Vagina (tissue), 2 donors: ENCODE measurements around the gene LCP1. TPM values are rescaled to one million over a fixed set of nuclear protein-coding genes. Genes with fewer than 3 reads are reported as not detected.

ENCODE experiments used
- DNase-seq, 2 donors: peaks; one replicate each; pipeline ENCODE4 v3.0.0-alpha.2; 2017; ENCODE audit errors: extremely low spot score in 2 of 2
- H3K27ac ChIP-seq: fragments of 200-600 bp; sonication (generic); one replicate; pipeline ENCODE4 v1.5.1; 2019
- H3K27me3 ChIP-seq: fragments of 200-600 bp; sonication (generic); one replicate; pipeline ENCODE4 v1.5.1; 2019
- H3K36me3 ChIP-seq, 2 donors: fragments of 200-600 bp; sonication (generic); one replicate each; pipeline ENCODE4 v1.5.1; 2017 to 2019
- H3K4me1 ChIP-seq: fragments of 200-600 bp; sonication (generic); one replicate; pipeline ENCODE4 v1.5.1; 2019
- H3K4me3 ChIP-seq, 2 donors: fragments of 200-600 bp; sonication (generic); 1 replicate in 1 of 2; 2 replicates in 1 of 2; pipeline ENCODE4 v1.5.1; 2016 to 2019
- H3K9me3 ChIP-seq: fragments of 200-600 bp; sonication (generic); one replicate; pipeline ENCODE4 v1.5.1; 2019
- CTCF ChIP-seq, 3 experiments: fragments of 450-650 bp in 2 of 3; fragments of 200-600 bp in 1 of 3; sonication (generic) in 1 of 3; IDR thresholded peaks; one replicate each; pipeline ENCODE4 v1.5.1; 2017 to 2019; ENCODE audit warnings: antibody characterized with exemption in 3 of 3, mild to moderate bottlenecking in 2 of 3, moderate library complexity in 2 of 3
- POLR2A ChIP-seq, 2 donors: fragments of 450-650 bp; IDR thresholded peaks; one replicate each; pipeline ENCODE4 v1.6.1; 2017; ENCODE audit warnings: antibody characterized with exemption in 2 of 2, mild to moderate bottlenecking in 2 of 2, moderate library complexity in 2 of 2
- POLR2AphosphoS5 ChIP-seq, 2 donors: sonication (generic); formaldehyde crosslinking; IDR thresholded peaks; one replicate each; pipeline ENCODE4 v1.9.0; 2017; ENCODE audit warnings: antibody characterized with exemption in 2 of 2, mild to moderate bottlenecking in 2 of 2, low read depth in 1 of 2; ENCODE audit not compliant: insufficient read depth in 1 of 2
- intact Hi-C: fragments of 100-400 bp; cut with DNase I; formaldehyde crosslinking; loops from one replicate; pipeline ENCODE4 v1.15.1; 2023
- small RNA-seq: library from RNA; depleted of rRNA; stranded (forward); fragments of <200 nt; gene quantifications from one replicate; pipeline ENCODE3, GENCODE V24; 2016
- total RNA-seq: library from RNA; depleted of rRNA; stranded (reverse); fragments of >200 nt; gene quantifications from one replicate; pipeline ENCODE4 v1.2.3, GENCODE V29; 2016

LCP1 gene
- total RNA-seq, 1 donor from 2014 or later: 30.9 TPM

- no peaks in the 10 kb centered on the region for H3K27me3 ChIP-seq
- DNase-seq: no peak
- intact Hi-C loops: no loop called here
- no peaks in the 10 kb centered on the region for H3K4me1 ChIP-seq
- no peak overlapping the region for H3K4me3 ChIP-seq
- no peak for TF ChIP-seq POLR2AphosphoS5 (IDR thresholded peaks at IDR 0.05; ENCODE audit: insufficient read depth in 1 of 2, low read depth in 1 of 2)
- no peak for TF ChIP-seq CTCF (IDR thresholded peaks at IDR 0.05)
- TF ChIP-seq POLR2A (IDR thresholded peaks at IDR 0.05): no peak
- no peaks in the 10 kb centered on the region for H3K9me3 ChIP-seq
- H3K36me3 ChIP-seq: no peaks in the 10 kb centered on the region
- no peak overlapping the region for H3K27ac ChIP-seq
Measured at GRCh38 chr13:46085737-46086136, 96.2 kb downstream of the LCP1 start.

GRCh38 chr13:46082324-46082723, 99.7 kb downstream of the LCP1 start:
- Histone ChIP-seq H3K36me3 (no peaks in the 10 kb centered on the region), H3K4me3 (no peak overlapping the region), H3K27ac (no peak overlapping the region), H3K27me3 (no peaks in the 10 kb centered on the region), H3K9me3 (no peaks in the 10 kb centered on the region), H3K4me1 (no peaks in the 10 kb centered on the region)
- intact Hi-C loops: no loop called here
- TF ChIP-seq POLR2A (IDR thresholded peaks at IDR 0.05) (no peak), POLR2AphosphoS5 (IDR thresholded peaks at IDR 0.05; ENCODE audit: insufficient read depth in 1 of 2, low read depth in 1 of 2) (no peak), CTCF (IDR thresholded peaks at IDR 0.05) (no peak)
- DNase-seq: no peak

- H3K4me3 ChIP-seq: no peak overlapping the region
- H3K9me3 ChIP-seq: no peaks in the 10 kb centered on the region
- H3K4me1 ChIP-seq: no peaks in the 10 kb centered on the region
- H3K27ac ChIP-seq: no peak overlapping the region
- no peak for DNase-seq
- H3K27me3 ChIP-seq: no peaks in the 10 kb centered on the region
- no peaks in the 10 kb centered on the region for H3K36me3 ChIP-seq
- intact Hi-C loops: no loop called here
- TF ChIP-seq POLR2AphosphoS5 (IDR thresholded peaks at IDR 0.05; ENCODE audit: insufficient read depth in 1 of 2, low read depth in 1 of 2) (no peak), POLR2A (IDR thresholded peaks at IDR 0.05) (no peak), CTCF (IDR thresholded peaks at IDR 0.05) (no peak)
Measured at GRCh38 chr13:46079770-46080169, 102.2 kb downstream of the LCP1 start.

GRCh38 chr13:46077265-46077664, 104.7 kb downstream of the LCP1 start:
- intact Hi-C loops: no loop called here
- no peaks in the 10 kb centered on the region for H3K36me3 ChIP-seq
- DNase-seq: no peak
- H3K27ac ChIP-seq: no peak overlapping the region
- no peak overlapping the region for H3K4me3 ChIP-seq
- no peaks in the 10 kb centered on the region for H3K9me3 ChIP-seq
- no peaks in the 10 kb centered on the region for H3K27me3 ChIP-seq
- no peak for TF ChIP-seq POLR2A (IDR thresholded peaks at IDR 0.05)
- TF ChIP-seq CTCF (IDR thresholded peaks at IDR 0.05): no peak
- TF ChIP-seq POLR2AphosphoS5 (IDR thresholded peaks at IDR 0.05; ENCODE audit: insufficient read depth in 1 of 2, low read depth in 1 of 2): no peak
- no peaks in the 10 kb centered on the region for H3K4me1 ChIP-seq

GRCh38 chr13:46076827-46077226, 105.2 kb downstream of the LCP1 start:
- Histone ChIP-seq H3K4me1 (no peaks in the 10 kb centered on the region), H3K27ac (no peak overlapping the region), H3K4me3 (no peak overlapping the region), H3K36me3 (no peaks in the 10 kb centered on the region), H3K27me3 (no peaks in the 10 kb centered on the region), H3K9me3 (no peaks in the 10 kb centered on the region)
- DNase-seq: no peak
- intact Hi-C loops: no loop called here
- TF ChIP-seq CTCF (IDR thresholded peaks at IDR 0.05) (no peak), POLR2AphosphoS5 (IDR thresholded peaks at IDR 0.05; ENCODE audit: insufficient read depth in 1 of 2, low read depth in 1 of 2) (no peak), POLR2A (IDR thresholded peaks at IDR 0.05) (no peak)

Small RNA genes within 50 kb of the gene (small RNA-seq; reads per million reads assigned to genes)
- gene RN7SL288P: not detected

Other genes with a start within 250 kb of the LCP1 start
- 30.2 TPM for gene ZC3H13, start 129.4 kb downstream of the LCP1 start, total RNA-seq
- gene CPB2, start 77.1 kb downstream of the LCP1 start, total RNA-seq: not detected
- 0.49 TPM for gene LRRC63, start 29.8 kb upstream of the LCP1 start, total RNA-seq
- 1.7 TPM for gene RUBCNL, start 205.1 kb upstream of the LCP1 start, total RNA-seq